ENCODE data around the gene PDE4D. TPM values are rescaled to one million over a fixed set of nuclear protein-coding genes. Genes with fewer than 3 reads are reported as not detected.

PDE4D gene
- total RNA-seq, 1 donor from 2014 or later: 85.8 TPM

- no peaks in the 10 kb centered on the region for H3K36me3 ChIP-seq
- peak overlapping the region; percentile 0 for H3K27ac ChIP-seq
- no peaks in the 10 kb centered on the region for H3K27me3 ChIP-seq
- ATAC-seq: peak; percentile 74
- intact Hi-C loops (cut with DNase I): no loop called here
- no peaks in the 10 kb centered on the region for H3K9me3 ChIP-seq
- no peak for DNase-seq
- H3K4me1 ChIP-seq: no peaks in the 10 kb centered on the region
- no peak for TF ChIP-seq CTCF (IDR thresholded peaks at IDR 0.05)
- H3K4me3 ChIP-seq: no peak overlapping the region
Measured at GRCh38 chr5:59287361-59287760, 606.2 kb downstream of the PDE4D start.

- ATAC-seq (peak; percentile 70), DNase-seq (no peak)
- TF ChIP-seq CTCF (IDR thresholded peaks at IDR 0.05): no peak
Measured at GRCh38 chr5:59286510-59286909, 607.0 kb downstream of the PDE4D start.

DNA sequence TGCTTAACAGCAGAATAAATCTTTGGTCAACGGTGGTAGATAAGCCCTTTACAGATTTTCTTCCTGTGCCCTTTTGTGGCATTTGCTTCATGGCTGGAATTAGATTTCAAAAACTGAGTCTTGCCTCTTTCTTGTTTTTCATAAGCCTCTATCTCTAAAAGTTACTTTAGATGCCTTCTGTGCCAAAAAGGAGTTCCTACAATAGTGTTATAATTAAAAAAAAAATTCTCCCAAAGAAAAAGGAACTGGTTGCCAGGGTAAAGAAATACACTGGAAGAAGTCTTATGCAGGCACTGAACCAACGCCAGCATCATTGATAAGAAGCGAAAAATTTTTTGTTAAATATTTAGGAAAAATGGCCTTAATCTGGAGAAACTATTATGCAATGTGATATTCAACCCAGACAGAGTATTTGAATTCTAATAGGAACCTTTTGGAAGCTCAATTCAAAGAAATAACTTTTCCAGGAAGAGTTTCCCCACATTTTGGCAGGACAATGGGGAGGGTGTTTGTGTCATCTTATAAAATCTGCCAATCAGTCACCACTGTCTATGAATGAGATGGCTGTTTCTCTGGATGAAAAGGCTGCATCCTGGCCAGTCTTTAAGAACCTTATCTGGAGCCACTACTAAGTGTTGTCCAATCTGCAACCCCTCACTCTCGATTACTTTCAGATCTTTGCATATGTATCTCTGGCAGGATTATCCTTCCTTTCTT, 608.1 kb downstream of the PDE4D start:
- intact Hi-C loops (cut with DNase I): no loop called here
- Histone ChIP-seq H3K36me3 (no peaks in the 10 kb centered on the region), H3K4me3 (no peak overlapping the region), H3K27ac (no peak overlapping the region), H3K4me1 (no peaks in the 10 kb centered on the region), H3K27me3 (no peaks in the 10 kb centered on the region), H3K9me3 (no peaks in the 10 kb centered on the region)
- TF ChIP-seq CTCF (IDR thresholded peaks at IDR 0.05): no peak
- DNase-seq: no peak
- no peak for ATAC-seq

More at GRCh38 chr5:59286510-59286909, 607.0 kb downstream of the PDE4D start:
- H3K27ac ChIP-seq: peak overlapping the region; percentile 0
- no peak overlapping the region for H3K4me3 ChIP-seq
- intact Hi-C loops (cut with DNase I): no loop called here
- no peaks in the 10 kb centered on the region for H3K9me3 ChIP-seq
- H3K4me1 ChIP-seq: no peaks in the 10 kb centered on the region
- no peaks in the 10 kb centered on the region for H3K36me3 ChIP-seq
- no peaks in the 10 kb centered on the region for H3K27me3 ChIP-seq

DNA sequence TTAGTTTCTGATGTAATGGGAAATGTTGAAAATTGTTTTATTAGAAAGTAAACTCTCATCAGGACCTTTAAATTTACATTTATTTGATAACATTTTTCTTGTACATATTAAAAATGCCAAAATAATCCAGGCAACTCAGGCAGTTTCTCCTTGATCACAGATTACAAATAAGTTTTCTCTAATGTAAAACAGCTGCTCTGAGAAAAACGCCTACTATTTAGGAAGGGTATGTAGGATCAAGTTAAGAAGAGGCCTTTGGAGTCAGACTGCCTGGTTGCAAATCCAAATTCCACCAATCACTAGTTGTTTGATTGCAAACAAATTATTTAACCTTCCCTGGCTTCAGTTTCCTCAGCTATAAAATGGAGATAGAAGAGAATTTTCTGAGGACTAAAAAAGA, 610.8 kb downstream of the PDE4D start:
- H3K4me3 ChIP-seq: no peak overlapping the region
- H3K27ac ChIP-seq: no peak overlapping the region
- H3K36me3 ChIP-seq: no peaks in the 10 kb centered on the region
- DNase-seq (no peak), ATAC-seq (no peak)
- no peak for TF ChIP-seq CTCF (IDR thresholded peaks at IDR 0.05)
- H3K9me3 ChIP-seq: no peaks in the 10 kb centered on the region
- H3K27me3 ChIP-seq: no peaks in the 10 kb centered on the region
- no peaks in the 10 kb centered on the region for H3K4me1 ChIP-seq
- intact Hi-C loops (cut with DNase I): no loop called here

- DNase-seq: no peak
- no peaks in the 10 kb centered on the region for H3K9me3 ChIP-seq
- intact Hi-C loops (cut with DNase I): no loop called here
- no peak overlapping the region for H3K27ac ChIP-seq
- H3K36me3 ChIP-seq: no peaks in the 10 kb centered on the region
- H3K4me3 ChIP-seq: no peak overlapping the region
- H3K27me3 ChIP-seq: no peaks in the 10 kb centered on the region
- TF ChIP-seq CTCF (IDR thresholded peaks at IDR 0.05): no peak
- H3K4me1 ChIP-seq: peaks cover 9% of the 10 kb centered on the region
- ATAC-seq: no peak
Measured at GRCh38 chr5:59279979-59280378, 613.5 kb downstream of the PDE4D start.

Measured in upper lobe of right lung (tissue), 1 donor.